ENCODE results near the gene CHST8. TPM values are rescaled to one million over a fixed set of nuclear protein-coding genes. Genes with fewer than 3 reads are reported as not detected.

CHST8 gene
- total RNA-seq, 1 experiment from 2014 or later, result not detected

GRCh38 chr19:33634361-33635091, 12.8 kb downstream of the CHST8 start:
- Mint-ChIP-seq H3K9me3 (ENCODE audit: unreplicated experiment) (no peaks in the 10 kb centered on the region), H3K27me3 (ENCODE audit: insufficient read depth, unreplicated experiment) (peaks cover 35% of the 10 kb centered on the region), H3K4me3 (ENCODE audit: unreplicated experiment) (no peak overlapping the region), H3K36me3 (ENCODE audit: insufficient read depth, unreplicated experiment) (no peaks in the 10 kb centered on the region), H3K27ac (ENCODE audit: unreplicated experiment) (no peak overlapping the region), H3K4me1 (ENCODE audit: low read depth, unreplicated experiment) (no peaks in the 10 kb centered on the region)
- no peak for DNase-seq
- no peak for TF ChIP-seq CTCF (IDR thresholded peaks at IDR 0.05; ENCODE audit: insufficient read depth in 1 of 2, low read depth in 1 of 2, low read length in 1 of 2, severe bottlenecking in 1 of 2, unreplicated experiment in 1 of 2)
- Histone ChIP-seq H3K9me3 (no peaks in the 10 kb centered on the region), H3K36me3 (ENCODE audit: control insufficient read depth, insufficient read depth, low read length) (no peaks in the 10 kb centered on the region), H3K4me1 (no peaks in the 10 kb centered on the region), H3K4me3 (ENCODE audit: low read depth, low read length) (no peak overlapping the region), H3K27me3 (replicated peaks; ENCODE audit: control insufficient read depth, insufficient read depth, low read length) (0 out of 2 replicates have a peak, but pooled peaks cover 1% of the 10 kb centered on the region)
- ChIA-PET POLR2A (no interaction called here), CTCF (no interaction called here)
- no TSS peak for BruUV-seq (replicated peaks)
- intact Hi-C loops (cut with micrococcal nuclease; ENCODE audit: unreplicated experiment), result loop anchor here (10.0 kb wide), 1 partner anchor 220 kb away; no protein-coding TSS in a partner anchor

- H3K4me3 Mint-ChIP-seq (ENCODE audit: unreplicated experiment), result no peak overlapping the region
- Histone ChIP-seq H3K4me3 (ENCODE audit: low read depth, low read length) (no peak overlapping the region), H3K27me3 (replicated peaks; ENCODE audit: control insufficient read depth, insufficient read depth, low read length) (no peaks in the 10 kb centered on the region), H3K36me3 (ENCODE audit: control insufficient read depth, insufficient read depth, low read length) (no peaks in the 10 kb centered on the region), H3K9me3 (no peaks in the 10 kb centered on the region), H3K4me1 (no peaks in the 10 kb centered on the region)
- H3K27me3 Mint-ChIP-seq (ENCODE audit: insufficient read depth, unreplicated experiment), result peaks cover 30% of the 10 kb centered on the region
- no peak overlapping the region for H3K27ac Mint-ChIP-seq (ENCODE audit: unreplicated experiment)
- POLR2A ChIA-PET, result no interaction called here
- intact Hi-C loops (cut with micrococcal nuclease; ENCODE audit: unreplicated experiment), result loop anchor here (10.0 kb wide), 1 partner anchor 224 kb away; no protein-coding TSS in a partner anchor
- H3K4me1 Mint-ChIP-seq (ENCODE audit: low read depth, unreplicated experiment), result no peaks in the 10 kb centered on the region
- H3K36me3 Mint-ChIP-seq (ENCODE audit: insufficient read depth, unreplicated experiment), result no peaks in the 10 kb centered on the region
- no TSS peak for BruUV-seq (replicated peaks)
- H3K9me3 Mint-ChIP-seq (ENCODE audit: unreplicated experiment), result no peaks in the 10 kb centered on the region
- CTCF ChIA-PET, result no interaction called here
- TF ChIP-seq CTCF (IDR thresholded peaks at IDR 0.05; ENCODE audit: insufficient read depth in 1 of 2, low read depth in 1 of 2, low read length in 1 of 2, severe bottlenecking in 1 of 2, unreplicated experiment in 1 of 2), result no peak
- DNase-seq, result no peak
Measured at GRCh38 chr19:33638167-33639034, 16.6 kb downstream of the CHST8 start.

- Mint-ChIP-seq H3K27ac (ENCODE audit: unreplicated experiment) (no peak overlapping the region), H3K36me3 (ENCODE audit: insufficient read depth, unreplicated experiment) (no peaks in the 10 kb centered on the region), H3K4me3 (ENCODE audit: unreplicated experiment) (no peak overlapping the region)
Measured at GRCh38 chr19:33639035-33639681, 17.4 kb downstream of the CHST8 start.

More at GRCh38 chr19:33639035-33639681, 17.4 kb downstream of the CHST8 start:
- Mint-ChIP-seq H3K9me3 (ENCODE audit: unreplicated experiment) (no peaks in the 10 kb centered on the region), H3K27me3 (ENCODE audit: insufficient read depth, unreplicated experiment) (peaks cover 32% of the 10 kb centered on the region), H3K4me1 (ENCODE audit: low read depth, unreplicated experiment) (no peaks in the 10 kb centered on the region)
- ChIA-PET CTCF (no interaction called here), POLR2A (no interaction called here)
- no peak overlapping the region for H3K4me3 ChIP-seq (ENCODE audit: low read depth, low read length)
- TF ChIP-seq CTCF (IDR thresholded peaks at IDR 0.05; ENCODE audit: insufficient read depth in 1 of 2, low read depth in 1 of 2, low read length in 1 of 2, severe bottlenecking in 1 of 2, unreplicated experiment in 1 of 2), result no peak
- no peaks in the 10 kb centered on the region for H3K36me3 ChIP-seq (ENCODE audit: control insufficient read depth, insufficient read depth, low read length)
- H3K4me1 ChIP-seq, result no peaks in the 10 kb centered on the region
- H3K27me3 ChIP-seq (replicated peaks; ENCODE audit: control insufficient read depth, insufficient read depth, low read length), result no peaks in the 10 kb centered on the region
- intact Hi-C loops (cut with micrococcal nuclease; ENCODE audit: unreplicated experiment), result loop anchor here (10.0 kb wide), 1 partner anchor 224 kb away; no protein-coding TSS in a partner anchor
- no TSS peak for BruUV-seq (replicated peaks)
- DNase-seq, result no peak
- no peaks in the 10 kb centered on the region for H3K9me3 ChIP-seq

Measured in Caco-2 (cell line).